HG02678 (cell line): Measurements from ENCODE around the gene TNFSF10.
A peak's percentile ranks its signal among the peaks of the same experiment; 100 is the strongest.

Experiments used
- ATAC-seq: cut with Tn5 transposase; IDR thresholded peaks from one replicate; pipeline ENCODE4 v1.9.1; 2021; ENCODE audit warnings: mild to moderate bottlenecking, moderate library complexity; ENCODE audit not compliant: unreplicated experiment

The TNFSF10 gene

DNA sequence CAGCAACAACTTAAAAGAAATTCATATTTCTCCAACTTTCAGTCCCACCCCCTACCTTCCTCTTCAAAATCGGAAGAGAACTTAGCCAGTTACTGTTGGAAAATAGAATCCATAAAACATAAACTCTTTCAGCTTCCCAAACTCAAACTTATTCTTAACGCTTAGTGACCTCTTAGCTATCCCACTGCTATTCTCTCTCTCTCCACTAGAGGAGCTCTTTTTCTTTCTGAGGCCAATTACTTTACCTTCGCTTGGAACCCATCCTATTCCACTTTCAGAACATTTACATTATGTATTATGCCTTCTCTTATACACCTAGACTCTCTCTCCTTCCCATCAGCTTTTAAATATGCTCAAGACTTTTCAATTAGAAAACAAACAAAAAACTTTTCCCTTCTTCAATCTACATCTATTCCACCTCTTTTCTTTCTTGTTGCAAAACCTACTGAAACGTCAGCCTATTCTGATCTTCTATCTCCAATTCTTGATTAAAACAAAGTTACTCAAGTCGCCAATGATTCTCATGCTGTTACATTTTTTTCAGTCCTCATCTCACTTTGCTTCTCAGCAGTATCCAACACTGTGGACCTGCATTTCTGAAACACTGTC, 61.6 kb downstream of the TNFSF10 start:
- ATAC-seq: peak; percentile 67

DNA sequence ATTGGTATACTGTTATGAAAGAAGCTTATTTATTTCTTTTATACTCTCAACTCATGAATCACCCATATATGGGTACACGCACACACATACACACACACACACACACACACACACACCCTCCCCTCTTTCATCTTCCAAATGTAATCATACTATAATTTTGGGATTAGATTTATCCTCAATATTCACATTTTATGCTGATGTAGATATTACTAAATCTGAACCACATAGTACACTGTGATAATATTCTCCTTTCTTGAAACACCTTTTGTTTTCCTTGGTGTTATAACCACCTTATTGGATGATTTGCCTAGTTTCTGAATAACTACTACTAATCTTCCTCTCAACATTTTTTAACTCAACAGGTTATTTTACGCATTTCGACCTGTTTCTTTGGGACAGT, 66.8 kb downstream of the TNFSF10 start:
- ATAC-seq: no peak
